GM19463 (cell line): ENCODE results near the gene ACR.

ENCODE experiments used
- ATAC-seq: cut with Tn5 transposase; IDR thresholded peaks from one replicate; pipeline ENCODE4 v1.9.1; 2021; ENCODE audit warnings: mild to moderate bottlenecking, moderate library complexity; ENCODE audit not compliant: unreplicated experiment

ACR gene

GRCh38 chr22:50737728-50738648 lies at the start of gene ACR:
Gene ACR, plus strand, starts transcription at chr22:50738204. Its CDS starts 32 bp downstream, at chr22:50738236.
- ATAC-seq = no peak

- ATAC-seq = no peak
Observed at GRCh38 chr22:50688448-50688847, 49.6 kb upstream of the ACR start.

GRCh38 chr22:50691521-50691920 lies 46.5 kb upstream of the ACR start:
- ATAC-seq = no peak

GRCh38 chr22:50693462-50693861 lies 44.5 kb upstream of the ACR start:
- ATAC-seq = no peak

- no peak for ATAC-seq
Observed at GRCh38 chr22:50694099-50694605, 43.9 kb upstream of the ACR start.

GRCh38 chr22:50694766-50695420 lies 43.1 kb upstream of the ACR start:
- no peak for ATAC-seq

- ATAC-seq = no peak
Observed at GRCh38 chr22:50695421-50696250, 42.4 kb upstream of the ACR start.

GRCh38 chr22:50696251-50696798 lies 41.7 kb upstream of the ACR start:
- ATAC-seq = no peak

GRCh38 chr22:50696799-50697561 lies 41.0 kb upstream of the ACR start:
- ATAC-seq = no peak

GRCh38 chr22:50697667-50698506 lies 40.1 kb upstream of the ACR start:
- ATAC-seq = no peak

GRCh38 chr22:50698546-50698945 lies 39.5 kb upstream of the ACR start:
- no peak for ATAC-seq

GRCh38 chr22:50699001-50699755 lies 38.8 kb upstream of the ACR start:
- ATAC-seq = no peak

GRCh38 chr22:50699756-50700386 lies 38.1 kb upstream of the ACR start:
- ATAC-seq = no peak

GRCh38 chr22:50700387-50701075 lies 37.5 kb upstream of the ACR start:
- ATAC-seq = no peak

GRCh38 chr22:50701076-50701419 lies 37.0 kb upstream of the ACR start:
- ATAC-seq = no peak

- ATAC-seq = no peak
Observed at GRCh38 chr22:50701428-50702154, 36.4 kb upstream of the ACR start.

- no peak for ATAC-seq
Observed at GRCh38 chr22:50702261-50702671, 35.7 kb upstream of the ACR start.
